Stimulated activated naive CD8-positive, alpha-beta T cell treated with anti-CD3 and anti-CD28 coated beads, Interleukin-15, Interleukin-2, amounts not matched to agents 100 ng/mL and 50 ng/mL, for 24 hours (primary cell): Measurements from ENCODE around the gene WBP11.

Experiments
- H3K27ac Mint-ChIP-seq: one replicate; pipeline ENCODE4 v1.8.0; 2021; ENCODE audit warnings: mild to moderate bottlenecking, mixed read lengths
- H3K27me3 Mint-ChIP-seq: one replicate; pipeline ENCODE4 v1.8.0; 2021; ENCODE audit warnings: mixed read lengths
- H3K36me3 Mint-ChIP-seq: one replicate; pipeline ENCODE4 v1.8.0; 2021; ENCODE audit warnings: low read depth, mixed read lengths
- H3K4me1 Mint-ChIP-seq: one replicate; pipeline ENCODE4 v1.8.0; 2021; ENCODE audit warnings: low read depth, mixed read lengths
- H3K4me3 Mint-ChIP-seq: one replicate; pipeline ENCODE4 v1.8.0; 2021; ENCODE audit warnings: mild to moderate bottlenecking, mixed read lengths
- H3K9me3 Mint-ChIP-seq: one replicate; pipeline ENCODE4 v1.8.0; 2021; ENCODE audit warnings: mixed read lengths

The WBP11 gene

GRCh38 chr12:14803011-14803829, at the start of gene WBP11, which contains the start of gene C12orf60:
Gene WBP11 (minus strand): TSS chr12:14803478. CDS start chr12:14801383, 2,095 bp downstream.
Gene C12orf60 (plus strand): TSS chr12:14803670. CDS start chr12:14822936, 19,266 bp downstream.
- peaks cover 43% of the 10 kb centered on the region for H3K4me1 Mint-ChIP-seq
- H3K36me3 Mint-ChIP-seq = peaks cover 28% of the 10 kb centered on the region
- no peak within 1 kb of the TSS for H3K27ac Mint-ChIP-seq
- no peaks in the 10 kb centered on the region for H3K9me3 Mint-ChIP-seq
- H3K27me3 Mint-ChIP-seq = no peaks in the 10 kb centered on the region
- no peak within 1 kb of the TSS for H3K4me3 Mint-ChIP-seq

GRCh38 chr12:14852880-14853279, 49.6 kb upstream of the WBP11 start:
- H3K27me3 Mint-ChIP-seq = no peaks in the 10 kb centered on the region
- H3K9me3 Mint-ChIP-seq = no peaks in the 10 kb centered on the region
- H3K27ac Mint-ChIP-seq = no peak overlapping the region
- no peak overlapping the region for H3K4me3 Mint-ChIP-seq
- H3K36me3 Mint-ChIP-seq = no peaks in the 10 kb centered on the region
- peaks cover 3% of the 10 kb centered on the region for H3K4me1 Mint-ChIP-seq

- H3K27ac Mint-ChIP-seq = no peak overlapping the region
- no peaks in the 10 kb centered on the region for H3K27me3 Mint-ChIP-seq
- peaks cover 9% of the 10 kb centered on the region for H3K4me1 Mint-ChIP-seq
- no peak overlapping the region for H3K4me3 Mint-ChIP-seq
- H3K36me3 Mint-ChIP-seq = no peaks in the 10 kb centered on the region
- H3K9me3 Mint-ChIP-seq = no peaks in the 10 kb centered on the region
Measured at GRCh38 chr12:14850929-14851663, 47.8 kb upstream of the WBP11 start.

- no peaks in the 10 kb centered on the region for H3K9me3 Mint-ChIP-seq
Measured at GRCh38 chr12:14849661-14850060, 46.4 kb upstream of the WBP11 start.

GRCh38 chr12:14846876-14847580, 43.8 kb upstream of the WBP11 start:
- Mint-ChIP-seq H3K27ac (no peak overlapping the region), H3K27me3 (no peaks in the 10 kb centered on the region), H3K9me3 (no peaks in the 10 kb centered on the region), H3K36me3 (no peaks in the 10 kb centered on the region), H3K4me3 (no peak overlapping the region), H3K4me1 (peaks cover 13% of the 10 kb centered on the region)

More at GRCh38 chr12:14849661-14850060, 46.4 kb upstream of the WBP11 start:
- H3K4me3 Mint-ChIP-seq = no peak overlapping the region
- no peaks in the 10 kb centered on the region for H3K36me3 Mint-ChIP-seq
- H3K27me3 Mint-ChIP-seq = no peaks in the 10 kb centered on the region
- no peak overlapping the region for H3K27ac Mint-ChIP-seq
- peaks cover 13% of the 10 kb centered on the region for H3K4me1 Mint-ChIP-seq

- no peak overlapping the region for H3K27ac Mint-ChIP-seq
- H3K4me1 Mint-ChIP-seq = peaks cover 13% of the 10 kb centered on the region
- H3K9me3 Mint-ChIP-seq = no peaks in the 10 kb centered on the region
- no peaks in the 10 kb centered on the region for H3K27me3 Mint-ChIP-seq
- no peaks in the 10 kb centered on the region for H3K36me3 Mint-ChIP-seq
- no peak overlapping the region for H3K4me3 Mint-ChIP-seq
Measured at GRCh38 chr12:14846042-14846587, 42.8 kb upstream of the WBP11 start.

- Mint-ChIP-seq H3K27me3 (no peaks in the 10 kb centered on the region), H3K4me3 (no peak overlapping the region), H3K4me1 (peaks cover 13% of the 10 kb centered on the region), H3K36me3 (no peaks in the 10 kb centered on the region), H3K27ac (no peak overlapping the region), H3K9me3 (no peaks in the 10 kb centered on the region)
Measured at GRCh38 chr12:14845350-14845750, 42.1 kb upstream of the WBP11 start.

- H3K36me3 Mint-ChIP-seq = no peaks in the 10 kb centered on the region
- peaks cover 2% of the 10 kb centered on the region for H3K27me3 Mint-ChIP-seq
- peaks cover 13% of the 10 kb centered on the region for H3K4me1 Mint-ChIP-seq
- H3K4me3 Mint-ChIP-seq = no peak overlapping the region
- H3K9me3 Mint-ChIP-seq = no peaks in the 10 kb centered on the region
- H3K27ac Mint-ChIP-seq = no peak overlapping the region
Measured at GRCh38 chr12:14844401-14844800, 41.1 kb upstream of the WBP11 start.

- Mint-ChIP-seq H3K4me3 (no peak within 1 kb of the TSS), H3K27ac (no peak within 1 kb of the TSS), H3K36me3 (no peaks in the 10 kb centered on the region), H3K9me3 (no peaks in the 10 kb centered on the region), H3K27me3 (peaks cover 9% of the 10 kb centered on the region), H3K4me1 (peaks cover 13% of the 10 kb centered on the region)
Measured at GRCh38 chr12:14843425-14843887, 40.2 kb upstream of the WBP11 start, which contains the start of gene ART4. Gene ART4 (minus strand): TSS chr12:14843526. CDS start chr12:14843113, 413 bp downstream.

- Mint-ChIP-seq H3K27me3 (peaks cover 11% of the 10 kb centered on the region), H3K4me1 (peaks cover 13% of the 10 kb centered on the region), H3K27ac (no peak overlapping the region), H3K4me3 (no peak overlapping the region), H3K9me3 (no peaks in the 10 kb centered on the region), H3K36me3 (no peaks in the 10 kb centered on the region)
Measured at GRCh38 chr12:14842315-14842714, 39.0 kb upstream of the WBP11 start.

- no peaks in the 10 kb centered on the region for H3K9me3 Mint-ChIP-seq
- H3K27ac Mint-ChIP-seq = no peak overlapping the region
- peaks cover 11% of the 10 kb centered on the region for H3K27me3 Mint-ChIP-seq
- H3K4me3 Mint-ChIP-seq = no peak overlapping the region
- peaks cover 13% of the 10 kb centered on the region for H3K4me1 Mint-ChIP-seq
- H3K36me3 Mint-ChIP-seq = no peaks in the 10 kb centered on the region
Measured at GRCh38 chr12:14841761-14842160, 38.5 kb upstream of the WBP11 start.

GRCh38 chr12:14840616-14841015, 37.3 kb upstream of the WBP11 start:
- H3K36me3 Mint-ChIP-seq = no peaks in the 10 kb centered on the region
- peaks cover 4% of the 10 kb centered on the region for H3K4me1 Mint-ChIP-seq
- H3K9me3 Mint-ChIP-seq = no peaks in the 10 kb centered on the region
- H3K4me3 Mint-ChIP-seq = no peak overlapping the region
- H3K27ac Mint-ChIP-seq = no peak overlapping the region
- peaks cover 15% of the 10 kb centered on the region for H3K27me3 Mint-ChIP-seq

GRCh38 chr12:14839262-14839661, 36.0 kb upstream of the WBP11 start:
- Mint-ChIP-seq H3K36me3 (no peaks in the 10 kb centered on the region), H3K27me3 (peaks cover 20% of the 10 kb centered on the region), H3K4me3 (no peak overlapping the region), H3K27ac (no peak overlapping the region), H3K4me1 (no peaks in the 10 kb centered on the region), H3K9me3 (no peaks in the 10 kb centered on the region)

GRCh38 chr12:14836336-14837210, 33.3 kb upstream of the WBP11 start:
- H3K4me3 Mint-ChIP-seq = no peak overlapping the region
- H3K27me3 Mint-ChIP-seq = peaks cover 35% of the 10 kb centered on the region
- H3K4me1 Mint-ChIP-seq = no peaks in the 10 kb centered on the region
- no peaks in the 10 kb centered on the region for H3K36me3 Mint-ChIP-seq
- H3K9me3 Mint-ChIP-seq = no peaks in the 10 kb centered on the region
- H3K27ac Mint-ChIP-seq = no peak overlapping the region
